ENCODE results near the gene OR51S1. TPM values are rescaled to one million over a fixed set of nuclear protein-coding genes. Genes with fewer than 3 reads are reported as not detected.
"Not testable (repeated sequence)": the region's sequence is repeated elsewhere in the genome, so short reads cannot be mapped to it uniquely, and the experiment has no call there.

OR51S1 gene
- total RNA-seq, 1 donor from 2014 or later, result not detected

GRCh38 chr11:4809246-4809645, 39.8 kb downstream of the OR51S1 start:
- H3K4me1 Mint-ChIP-seq (ENCODE audit: low read depth), result no peaks in the 10 kb centered on the region
- no peak overlapping the region for H3K27ac Mint-ChIP-seq (ENCODE audit: unreplicated experiment)

DNA sequence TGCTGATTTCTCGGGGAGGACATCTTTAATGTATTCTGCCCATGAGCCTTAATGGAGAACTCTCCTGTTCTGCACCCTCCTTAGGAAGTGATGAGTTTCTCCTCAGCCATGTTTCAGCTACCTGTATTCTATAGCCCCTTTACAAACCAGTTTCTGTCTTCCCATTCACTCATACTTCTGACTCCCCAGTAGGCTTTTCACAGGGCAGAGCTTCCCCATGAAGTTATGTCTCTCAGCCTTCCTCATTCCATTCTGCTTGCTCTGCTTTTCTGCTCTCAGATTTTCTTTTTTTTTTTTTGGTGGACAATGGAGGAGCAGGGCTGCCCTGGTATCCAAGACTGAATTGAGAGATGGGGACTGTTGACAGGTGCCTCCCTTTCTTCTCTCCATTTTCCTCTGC, 40.5 kb downstream of the OR51S1 start:
- Mint-ChIP-seq H3K27ac (ENCODE audit: unreplicated experiment) (no peak overlapping the region), H3K36me3 (ENCODE audit: low read depth) (no peaks in the 10 kb centered on the region), H3K4me3 (ENCODE audit: unreplicated experiment) (no peak overlapping the region), H3K27me3 (ENCODE audit: low read depth) (peaks cover 10% of the 10 kb centered on the region), H3K9me3 (ENCODE audit: low read depth) (no peaks in the 10 kb centered on the region), H3K4me1 (ENCODE audit: low read depth) (no peaks in the 10 kb centered on the region)
- TF ChIP-seq CTCF (IDR thresholded peaks at IDR 0.05), result no peak
- no peak for DNase-seq (ENCODE audit: low spot score)

More at GRCh38 chr11:4809246-4809645, 39.8 kb downstream of the OR51S1 start:
- Mint-ChIP-seq H3K27me3 (ENCODE audit: low read depth) (peaks cover 14% of the 10 kb centered on the region), H3K4me3 (ENCODE audit: unreplicated experiment) (no peak overlapping the region), H3K36me3 (ENCODE audit: low read depth) (no peaks in the 10 kb centered on the region), H3K9me3 (ENCODE audit: low read depth) (no peaks in the 10 kb centered on the region)
- TF ChIP-seq CTCF (IDR thresholded peaks at IDR 0.05), result no peak
- no peak for DNase-seq (ENCODE audit: low spot score)

DNA sequence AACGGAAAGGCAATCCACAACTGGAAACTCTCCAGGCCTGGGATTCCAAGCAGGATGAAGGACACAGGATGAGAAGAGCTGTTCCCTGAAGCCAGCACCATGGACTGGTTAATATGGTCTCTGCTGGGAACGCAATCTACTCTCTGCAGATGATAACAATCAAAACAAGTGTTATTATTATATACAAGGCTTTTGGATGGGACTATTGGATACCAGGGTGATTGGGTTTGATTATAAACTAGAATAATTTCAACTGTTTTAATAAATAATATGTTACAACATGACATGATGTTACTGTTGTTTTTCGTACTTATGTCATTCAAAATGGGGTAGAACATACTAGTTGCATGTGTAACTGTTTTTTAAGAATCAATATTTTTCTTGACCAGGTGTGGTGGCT, 44.7 kb downstream of the OR51S1 start, which contains the start of gene OR52R1:
Gene OR52R1 (minus strand): TSS at position 101 of the 400 bp plus-strand sequence. CDS start 0 bp downstream, at position 101.
- H3K9me3 Mint-ChIP-seq (ENCODE audit: low read depth), result no peaks in the 10 kb centered on the region
- H3K4me1 Mint-ChIP-seq (ENCODE audit: low read depth), result no peaks in the 10 kb centered on the region
- DNase-seq (ENCODE audit: low spot score), result no peak
- peaks cover 8% of the 10 kb centered on the region for H3K27me3 Mint-ChIP-seq (ENCODE audit: low read depth)
- no peak within 1 kb of the TSS for H3K4me3 Mint-ChIP-seq (ENCODE audit: unreplicated experiment)
- no peak within 1 kb of the TSS for H3K27ac Mint-ChIP-seq (ENCODE audit: unreplicated experiment)
- no peaks in the 10 kb centered on the region for H3K36me3 Mint-ChIP-seq (ENCODE audit: low read depth)
- no peak for TF ChIP-seq CTCF (IDR thresholded peaks at IDR 0.05)

GRCh38 chr11:4801316-4801715, 47.7 kb downstream of the OR51S1 start:
- H3K4me3 Mint-ChIP-seq (ENCODE audit: unreplicated experiment); H3K36me3 Mint-ChIP-seq (ENCODE audit: low read depth); DNase-seq (ENCODE audit: low spot score); H3K27ac Mint-ChIP-seq (ENCODE audit: unreplicated experiment); H3K27me3 Mint-ChIP-seq (ENCODE audit: low read depth); H3K4me1 Mint-ChIP-seq (ENCODE audit: low read depth); H3K9me3 Mint-ChIP-seq (ENCODE audit: low read depth): not testable (repeated sequence)

DNA sequence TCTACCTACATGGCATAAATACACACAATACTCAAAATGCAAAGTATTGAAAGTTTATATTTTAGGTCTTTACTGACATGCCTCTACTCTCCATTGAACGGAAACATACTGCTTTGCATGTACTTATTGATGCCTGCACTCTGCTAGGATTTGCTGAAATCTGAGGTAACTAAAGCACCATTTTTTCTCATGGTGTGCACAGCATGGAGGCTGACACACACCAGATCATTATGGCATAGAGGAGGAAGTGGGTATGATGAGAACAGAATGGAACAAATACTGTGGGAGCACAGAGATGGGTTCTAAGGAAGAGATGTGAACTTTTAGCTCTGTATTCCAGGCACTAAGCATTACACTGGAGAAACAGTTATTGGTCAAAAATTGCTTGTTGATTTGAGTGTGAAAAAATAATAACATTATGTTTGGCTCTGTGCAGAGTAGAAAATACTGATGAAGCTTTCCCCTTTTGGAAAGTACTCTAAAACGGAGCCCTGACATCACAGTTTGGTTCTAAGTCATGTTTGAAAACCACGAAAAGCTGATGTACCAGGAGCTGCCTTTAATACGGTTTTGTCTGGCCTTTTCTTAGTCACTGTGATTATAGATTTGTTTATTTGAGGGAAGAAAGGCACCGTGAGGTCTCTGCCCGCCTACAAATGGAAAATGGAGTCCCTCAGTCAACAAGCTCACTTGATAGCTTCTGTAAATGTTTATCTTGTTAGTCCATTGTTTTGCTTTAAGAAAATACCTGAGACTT, 50.4 kb downstream of the OR51S1 start:
- H3K4me3 Mint-ChIP-seq (ENCODE audit: unreplicated experiment), result no peak overlapping the region
- peaks cover 9% of the 10 kb centered on the region for H3K27me3 Mint-ChIP-seq (ENCODE audit: low read depth)
- H3K9me3 Mint-ChIP-seq (ENCODE audit: low read depth), result no peaks in the 10 kb centered on the region
- no peaks in the 10 kb centered on the region for H3K36me3 Mint-ChIP-seq (ENCODE audit: low read depth)
- H3K27ac Mint-ChIP-seq (ENCODE audit: unreplicated experiment), result no peak overlapping the region
- TF ChIP-seq CTCF (IDR thresholded peaks at IDR 0.05), result no peak
- no peak for DNase-seq (ENCODE audit: low spot score)
- H3K4me1 Mint-ChIP-seq (ENCODE audit: low read depth), result no peaks in the 10 kb centered on the region

Other genes starting within 250 kb of the OR51S1 start
- gene TRIM68, start 241.0 kb downstream of the OR51S1 start, total RNA-seq, result 9.7 to 13.5 TPM (median 10.3 TPM) in 3 replicates
- gene OR51D1, start 211.7 kb downstream of the OR51S1 start, total RNA-seq, result not detected in 3 replicates
- 0.22 to 1.6 TPM (median 1.2 TPM) in 3 replicates for gene OR51E1, start 205.2 kb downstream of the OR51S1 start, total RNA-seq
- 0.97 to 3.2 TPM (median 3.1 TPM) in 3 replicates for gene OR51E2, start 151.4 kb downstream of the OR51S1 start, total RNA-seq
- gene MMP26, start 144.4 kb downstream of the OR51S1 start, total RNA-seq, result not detected in 3 replicates
- gene OR51F1, start 79.3 kb downstream of the OR51S1 start, total RNA-seq, result not detected in 3 replicates
- gene OR52R1, start 44.8 kb downstream of the OR51S1 start, total RNA-seq, result not detected in 3 replicates
- gene OR51F2, start 27.9 kb downstream of the OR51S1 start, total RNA-seq, result not detected in 3 replicates
- gene OR51T1, start 32.7 kb upstream of the OR51S1 start, total RNA-seq, result not detected in 3 replicates
- not detected in 3 replicates for gene OR51A7, start 54.6 kb upstream of the OR51S1 start, total RNA-seq
- gene OR51G2, start 70.1 kb upstream of the OR51S1 start, total RNA-seq, result not detected in 3 replicates
- not detected in 3 replicates for gene OR51G1, start 75.1 kb upstream of the OR51S1 start, total RNA-seq
- not detected in 3 replicates for gene OR51A4, start 98.4 kb upstream of the OR51S1 start, total RNA-seq
- gene OR51A2, start 106.5 kb upstream of the OR51S1 start, total RNA-seq, result not detected in 3 replicates
- not detected in 3 replicates for gene OR51L1, start 145.6 kb upstream of the OR51S1 start, total RNA-seq
- not detected in 3 replicates for gene OR52J3, start 197.3 kb upstream of the OR51S1 start, total RNA-seq
- not detected in 3 replicates for gene OR52E2, start 210.4 kb upstream of the OR51S1 start, total RNA-seq
- not detected in 3 replicates for gene OR52E1, start 220.4 kb upstream of the OR51S1 start, total RNA-seq